HEK293 (cell line): Measurements from ENCODE around the gene PLCG1.

Source experiments
- CTCF ChIA-PET: fragments of 350-600 bp; formaldehyde crosslinking; extraction: SDS; loops from one replicate; lab custom pipeline; 2021; ENCODE audit warnings: antibody characterized with exemption; lab: Yijun Ruan, JAX
- POLR2A ChIA-PET: fragments of 300-600 bp; formaldehyde crosslinking; extraction: SDS; loops from one replicate; lab custom pipeline; 2020; ENCODE audit warnings: antibody characterized with exemption, inconsistent platforms; lab: Yijun Ruan, JAX
- H3K27ac ChIP-seq: fragments of 200-500 bp; sonication (Bioruptor generic); 2 replicates; pipeline ENCODE4 v1.5.1; 2014; ENCODE audit warnings: low read depth, low read length, control low read depth, inconsistent platforms; ENCODE audit errors: extremely low read depth
- H3K36me3 ChIP-seq, 2 experiments: fragments of 200-500 bp in 1 of 2; sonication (Bioruptor generic) in 1 of 2; 1 replicate in 1 of 2; 2 replicates in 1 of 2; pipeline ENCODE4 v1.5.1; 2014 to 2017; ENCODE audit warnings: inconsistent platforms in 2 of 2, low read length in 2 of 2; ENCODE audit not compliant: control insufficient read depth in 2 of 2, insufficient read depth in 1 of 2
- H3K4me1 ChIP-seq: fragments of 200-500 bp; sonication (Bioruptor generic); 2 replicates; pipeline ENCODE4 v1.5.1; 2014; ENCODE audit warnings: mild to moderate bottlenecking, low read length, inconsistent platforms; ENCODE audit not compliant: control insufficient read depth, insufficient read depth
- H3K4me3 ChIP-seq: 2 replicates; pipeline ENCODE4 v1.5.1; 2011; ENCODE audit warnings: low read depth, mild to moderate bottlenecking, control low read depth, low read length, moderate library complexity
- H3K9me3 ChIP-seq: fragments of 200-500 bp; sonication (Bioruptor generic); 2 replicates; pipeline ENCODE4 v1.5.1; 2014; ENCODE audit warnings: low read depth, low read length, inconsistent platforms; ENCODE audit not compliant: control insufficient read depth, insufficient read depth
- ATF2 ChIP-seq: fragments of 450-650 bp; formaldehyde crosslinking; IDR thresholded peaks from 2 replicates; pipeline ENCODE4 v1.5.1; 2016; ENCODE audit warnings: missing biosample characterization, missing genetic modification characterization, low read depth
- ZEB2 ChIP-seq: fragments of 450-650 bp; formaldehyde crosslinking; IDR thresholded peaks from 2 replicates; pipeline ENCODE4 v1.5.1; 2016; ENCODE audit warnings: missing biosample characterization, missing genetic modification characterization
- ZNF133 ChIP-seq: fragments of 450-650 bp; formaldehyde crosslinking; IDR thresholded peaks from 2 replicates; pipeline ENCODE4 v1.5.1; 2016; ENCODE audit warnings: missing biosample characterization, missing genetic modification characterization
- ZNF174 ChIP-seq: fragments of 450-650 bp; formaldehyde crosslinking; IDR thresholded peaks from 2 replicates; pipeline ENCODE4 v1.5.0; 2017; ENCODE audit warnings: missing biosample characterization, mild to moderate bottlenecking, missing genetic modification characterization
- ZNF18 ChIP-seq: fragments of 450-650 bp; formaldehyde crosslinking; IDR thresholded peaks from 2 replicates; pipeline ENCODE4 v1.5.1; 2016; ENCODE audit warnings: missing biosample characterization, missing genetic modification characterization
- ZNF184 ChIP-seq: fragments of 450-650 bp; IDR thresholded peaks from 2 replicates; pipeline ENCODE4 v1.5.1; 2018; ENCODE audit warnings: missing biosample characterization, mild to moderate bottlenecking, missing genetic modification characterization
- ZNF248 ChIP-seq: fragments of 450-650 bp; formaldehyde crosslinking; IDR thresholded peaks from 2 replicates; pipeline ENCODE4 v1.5.1; 2017; ENCODE audit warnings: missing biosample characterization, missing genetic modification characterization
- ZNF366 ChIP-seq: fragments of 450-650 bp; formaldehyde crosslinking; conservative IDR thresholded peaks from 2 replicates; pipeline ENCODE4 v1.5.1; 2016; ENCODE audit warnings: missing biosample characterization, missing genetic modification characterization
- ZNF391 ChIP-seq: fragments of 450-650 bp; formaldehyde crosslinking; IDR thresholded peaks from 2 replicates; pipeline ENCODE4 v1.5.1; 2016; ENCODE audit warnings: low read depth, missing biosample characterization, missing genetic modification characterization, borderline replicate concordance
- ZNF600 ChIP-seq: fragments of 450-650 bp; formaldehyde crosslinking; IDR thresholded peaks from 2 replicates; pipeline ENCODE4 v1.5.1; 2016; ENCODE audit warnings: missing biosample characterization, missing genetic modification characterization
- ZNF629 ChIP-seq: fragments of 450-650 bp; formaldehyde crosslinking; IDR thresholded peaks from 2 replicates; pipeline ENCODE4 v1.5.1; 2017; ENCODE audit warnings: missing biosample characterization, missing genetic modification characterization
- ZNF660 ChIP-seq: fragments of 450-650 bp; IDR thresholded peaks from 2 replicates; pipeline ENCODE4 v1.5.1; 2018; ENCODE audit warnings: missing biosample characterization, mild to moderate bottlenecking, missing genetic modification characterization
- ZNF768 ChIP-seq: fragments of 450-650 bp; formaldehyde crosslinking; IDR thresholded peaks from 2 replicates; pipeline ENCODE4 v1.5.1; 2018; ENCODE audit warnings: missing biosample characterization, mild to moderate bottlenecking, missing genetic modification characterization
- ZNF776 ChIP-seq: fragments of 450-650 bp; formaldehyde crosslinking; IDR thresholded peaks from 2 replicates; pipeline ENCODE4 v1.5.0; 2017; ENCODE audit warnings: missing biosample characterization, missing genetic modification characterization, borderline replicate concordance
- TF ChIP-seq, protein P1 (sequence below): fragments of 450-650 bp; formaldehyde crosslinking; IDR thresholded peaks from 2 replicates; pipeline ENCODE4 v1.5.1; 2016; ENCODE audit warnings: missing biosample characterization, missing genetic modification characterization
- TF ChIP-seq, protein P2 (sequence below): fragments of 450-650 bp; formaldehyde crosslinking; IDR thresholded peaks from 2 replicates; pipeline ENCODE4 v1.5.1; 2016; ENCODE audit warnings: missing biosample characterization, missing genetic modification characterization
- TF ChIP-seq, protein P3 (sequence below): fragments of 450-650 bp; formaldehyde crosslinking; IDR thresholded peaks from 2 replicates; pipeline ENCODE4 v1.5.1; 2017; ENCODE audit warnings: missing biosample characterization, mild to moderate bottlenecking, missing genetic modification characterization, moderate library complexity

Gene PLCG1

GRCh38 chr20:41135187-41135887, 2.0 kb upstream of the PLCG1 start (continued):
- TF ChIP-seq ZNF133 (tag by site-specific recombination) (no peak), ZEB2 (tag by site-specific recombination) (peak; percentile 74), ZNF629 (tag by site-specific recombination) (no peak), ZNF600 (peak; percentile 13; the same call in 1 of the 2 replicates), ZNF660 (tag by site-specific recombination) (no peak), ZNF18 (tag by site-specific recombination) (peak; percentile 92), ZNF391 (tag by site-specific recombination) (no peak), ZNF184 (tag by site-specific recombination) (no peak), ZNF174 (tag by site-specific recombination) (no peak), ZNF248 (tag by site-specific recombination) (no peak), ZNF366 (tag by site-specific recombination) (no peak)
- TF ChIP-seq, protein P1, sequence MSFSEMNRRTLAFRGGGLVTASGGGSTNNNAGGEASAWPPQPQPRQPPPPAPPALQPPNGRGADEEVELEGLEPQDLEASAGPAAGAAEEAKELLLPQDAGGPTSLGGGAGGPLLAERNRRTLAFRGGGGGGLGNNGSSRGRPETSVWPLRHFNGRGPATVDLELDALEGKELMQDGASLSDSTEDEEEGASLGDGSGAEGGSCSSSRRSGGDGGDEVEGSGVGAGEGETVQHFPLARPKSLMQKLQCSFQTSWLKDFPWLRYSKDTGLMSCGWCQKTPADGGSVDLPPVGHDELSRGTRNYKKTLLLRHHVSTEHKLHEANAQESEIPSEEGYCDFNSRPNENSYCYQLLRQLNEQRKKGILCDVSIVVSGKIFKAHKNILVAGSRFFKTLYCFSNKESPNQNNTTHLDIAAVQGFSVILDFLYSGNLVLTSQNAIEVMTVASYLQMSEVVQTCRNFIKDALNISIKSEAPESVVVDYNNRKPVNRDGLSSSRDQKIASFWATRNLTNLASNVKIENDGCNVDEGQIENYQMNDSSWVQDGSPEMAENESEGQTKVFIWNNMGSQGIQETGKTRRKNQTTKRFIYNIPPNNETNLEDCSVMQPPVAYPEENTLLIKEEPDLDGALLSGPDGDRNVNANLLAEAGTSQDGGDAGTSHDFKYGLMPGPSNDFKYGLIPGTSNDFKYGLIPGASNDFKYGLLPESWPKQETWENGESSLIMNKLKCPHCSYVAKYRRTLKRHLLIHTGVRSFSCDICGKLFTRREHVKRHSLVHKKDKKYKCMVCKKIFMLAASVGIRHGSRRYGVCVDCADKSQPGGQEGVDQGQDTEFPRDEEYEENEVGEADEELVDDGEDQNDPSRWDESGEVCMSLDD (tag by site-specific recombination) = no peak
- TF ChIP-seq, protein P2, sequence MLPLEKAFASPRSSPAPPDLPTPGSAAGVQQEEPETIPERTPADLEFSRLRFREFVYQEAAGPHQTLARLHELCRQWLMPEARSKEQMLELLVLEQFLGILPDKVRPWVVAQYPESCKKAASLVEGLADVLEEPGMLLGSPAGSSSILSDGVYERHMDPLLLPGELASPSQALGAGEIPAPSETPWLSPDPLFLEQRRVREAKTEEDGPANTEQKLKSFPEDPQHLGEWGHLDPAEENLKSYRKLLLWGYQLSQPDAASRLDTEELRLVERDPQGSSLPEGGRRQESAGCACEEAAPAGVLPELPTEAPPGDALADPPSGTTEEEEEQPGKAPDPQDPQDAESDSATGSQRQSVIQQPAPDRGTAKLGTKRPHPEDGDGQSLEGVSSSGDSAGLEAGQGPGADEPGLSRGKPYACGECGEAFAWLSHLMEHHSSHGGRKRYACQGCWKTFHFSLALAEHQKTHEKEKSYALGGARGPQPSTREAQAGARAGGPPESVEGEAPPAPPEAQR (tag by site-specific recombination) = no peak
- TF ChIP-seq, protein P3, sequence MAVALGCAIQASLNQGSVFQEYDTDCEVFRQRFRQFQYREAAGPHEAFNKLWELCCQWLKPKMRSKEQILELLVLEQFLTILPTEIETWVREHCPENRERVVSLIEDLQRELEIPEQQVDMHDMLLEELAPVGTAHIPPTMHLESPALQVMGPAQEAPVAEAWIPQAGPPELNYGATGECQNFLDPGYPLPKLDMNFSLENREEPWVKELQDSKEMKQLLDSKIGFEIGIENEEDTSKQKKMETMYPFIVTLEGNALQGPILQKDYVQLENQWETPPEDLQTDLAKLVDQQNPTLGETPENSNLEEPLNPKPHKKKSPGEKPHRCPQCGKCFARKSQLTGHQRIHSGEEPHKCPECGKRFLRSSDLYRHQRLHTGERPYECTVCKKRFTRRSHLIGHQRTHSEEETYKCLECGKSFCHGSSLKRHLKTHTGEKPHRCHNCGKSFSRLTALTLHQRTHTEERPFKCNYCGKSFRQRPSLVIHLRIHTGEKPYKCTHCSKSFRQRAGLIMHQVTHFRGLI (tag by site-specific recombination) = peak; percentile 93

GRCh38 chr20:41135888-41136679, 1.3 kb upstream of the PLCG1 start:
- no peak overlapping the region; the same call in 1 of the 2 replicates for H3K27ac ChIP-seq
- H3K36me3 ChIP-seq = peaks cover 0 to 21% of the 10 kb centered on the region in 2 experiments; a peak in 1 of 3 replicates
- peak overlapping the region; percentile 88 for H3K4me3 ChIP-seq
- no peak for TF ChIP-seq ZNF768
- TF ChIP-seq ZNF776 (tag by site-specific recombination) = no peak
- no peak for TF ChIP-seq ATF2 (tag by site-specific recombination)
- TF ChIP-seq, protein P1 (tag by site-specific recombination) = no peak
- CTCF ChIA-PET = interaction anchor here (0.5 to 5.1 kb wide), 43 partner anchors 9 to 1825 kb away, joined by 3 to 39 read pairs (median 4); partner anchors contain the start of gene LPIN3
- POLR2A ChIA-PET = interaction anchor here (0.7 to 1.7 kb wide), 3 partner anchors 12 to 204 kb away, joined by 4 to 5 read pairs (median 4); partner anchors contain the start of gene LPIN3
- no peaks in the 10 kb centered on the region for H3K9me3 ChIP-seq
- H3K4me1 ChIP-seq = no peaks in the 10 kb centered on the region
